Neuronal stem cell (in vitro differentiated cells): ENCODE data around the gene PRUNE2.
A peak's percentile ranks its signal among the peaks of the same experiment; 100 is the strongest.

Experiments used
- DNase-seq: peaks from one replicate; pipeline ENCODE4 v3.0.0-alpha.2; 2013; ENCODE audit warnings: low spot score
- H2AFZ ChIP-seq: one replicate; pipeline ENCODE4 v1.6.1; 2013; ENCODE audit warnings: mild to moderate bottlenecking, low read length, inconsistent platforms
- H2AK5ac ChIP-seq: 2 replicates; pipeline ENCODE4 v1.6.1; 2013; ENCODE audit warnings: low read depth, mild to moderate bottlenecking, inconsistent platforms, low read length, moderate library complexity, mixed read lengths
- H2BK120ac ChIP-seq: 2 replicates; pipeline ENCODE4 v1.6.1; 2013; ENCODE audit warnings: low read depth, mild to moderate bottlenecking, inconsistent platforms, low read length, moderate library complexity, mixed read lengths
- H2BK12ac ChIP-seq: one replicate; pipeline ENCODE4 v1.6.1; 2013; ENCODE audit warnings: low read length, inconsistent platforms
- H2BK15ac ChIP-seq: 2 replicates; pipeline ENCODE4 v1.6.1; 2013; ENCODE audit warnings: mild to moderate bottlenecking, low read length, inconsistent platforms, mixed read lengths
- H2BK5ac ChIP-seq: one replicate; pipeline ENCODE4 v1.6.1; 2013; ENCODE audit warnings: inconsistent platforms, mild to moderate bottlenecking, low read length, moderate library complexity
- H3K14ac ChIP-seq: one replicate; pipeline ENCODE4 v1.6.1; 2013; ENCODE audit warnings: low read length, inconsistent platforms
- H3K18ac ChIP-seq: 2 replicates; pipeline ENCODE4 v1.6.1; 2013; ENCODE audit warnings: low read length, inconsistent platforms
- H3K23ac ChIP-seq: 2 replicates; pipeline ENCODE4 v1.6.1; 2013; ENCODE audit warnings: low read depth, mild to moderate bottlenecking, mixed read lengths, low read length, inconsistent platforms; ENCODE audit not compliant: poor library complexity
- H3K27ac ChIP-seq: replicated peaks from 3 replicates; pipeline ENCODE4 v1.5.1; 2013; ENCODE audit warnings: low read length, inconsistent platforms
- H3K27me3 ChIP-seq, 3 experiments: 2 replicates each; pipeline ENCODE4 v1.6.1; 2013; ENCODE audit warnings: low read length in 3 of 3, mild to moderate bottlenecking in 2 of 3, inconsistent platforms in 1 of 3, low read depth in 1 of 3, mixed read lengths in 1 of 3, moderate library complexity in 1 of 3; ENCODE audit not compliant: control insufficient read depth in 3 of 3, insufficient read depth in 3 of 3
- H3K36me3 ChIP-seq, 2 donors: replicated peaks in 1 of 2; 2 replicates each; pipeline ENCODE4 v1.6.1; 2013; ENCODE audit warnings: low read length in 2 of 2; ENCODE audit not compliant: control insufficient read depth in 2 of 2, insufficient read depth in 2 of 2
- H3K4ac ChIP-seq: 2 replicates; pipeline ENCODE4 v1.6.1; 2013; ENCODE audit warnings: inconsistent platforms, mild to moderate bottlenecking, low read length, moderate library complexity
- H3K4me1 ChIP-seq, 2 donors: 1 replicate in 1 of 2; 2 replicates in 1 of 2; pipeline ENCODE4 v1.6.1; 2013; ENCODE audit warnings: low read length in 2 of 2, low read depth in 1 of 2; ENCODE audit not compliant: control insufficient read depth in 2 of 2, insufficient read depth in 1 of 2
- H3K4me2 ChIP-seq: one replicate; pipeline ENCODE4 v1.6.1; 2013; ENCODE audit warnings: mild to moderate bottlenecking, low read length, inconsistent platforms; ENCODE audit not compliant: insufficient read depth, poor library complexity, severe bottlenecking
- H3K4me3 ChIP-seq, 2 donors: 2 replicates each; pipeline ENCODE4 v1.5.1; 2013; ENCODE audit warnings: low read length in 2 of 2, mild to moderate bottlenecking in 2 of 2, inconsistent platforms in 1 of 2, moderate library complexity in 1 of 2
- H3K79me1 ChIP-seq: one replicate; pipeline ENCODE4 v1.6.1; 2013; ENCODE audit warnings: low read depth, mild to moderate bottlenecking, inconsistent platforms, low read length, moderate library complexity
- H3K9ac ChIP-seq: one replicate; pipeline ENCODE4 v1.6.1; 2013; ENCODE audit warnings: mild to moderate bottlenecking, low read depth, low read length, inconsistent platforms; ENCODE audit not compliant: poor library complexity
- H3K9me3 ChIP-seq, 2 donors: replicated peaks in 1 of 2; 2 replicates each; pipeline versions ENCODE3 to v1.6.1; 2013; ENCODE audit warnings: low read length in 2 of 2, mild to moderate bottlenecking in 2 of 2, inconsistent platforms in 1 of 2, low read depth in 1 of 2, mixed read lengths in 1 of 2, moderate library complexity in 1 of 2; ENCODE audit not compliant: control insufficient read depth in 2 of 2, insufficient read depth in 1 of 2
- H4K8ac ChIP-seq: one replicate; pipeline ENCODE4 v1.6.1; 2013; ENCODE audit warnings: low read depth, mild to moderate bottlenecking, inconsistent platforms, low read length, moderate library complexity
- H4K91ac ChIP-seq: one replicate; pipeline ENCODE4 v1.6.1; 2013; ENCODE audit warnings: low read length, low read depth, mild to moderate bottlenecking, inconsistent platforms; ENCODE audit not compliant: poor library complexity
- WGBS, 2 donors: extraction: QIAGEN DNeasy Blood & Tissue Kit; methylation state at CpG; one replicate each; pipeline ENCODE4 v1.1.7; 2013; ENCODE audit warnings: missing lambda C conversion rate in 2 of 2, mixed read lengths in 1 of 2; ENCODE audit not compliant: insufficient read length in 2 of 2, insufficient replicate concordance in 1 of 2; ENCODE audit errors: extremely low coverage in 2 of 2; 5-methylcytosine and 5-hydroxymethylcytosine counted together

Gene PRUNE2

GRCh38 chr9:76713381-76713780, 192.5 kb downstream of the PRUNE2 start:
- no peak overlapping the region for H2AFZ ChIP-seq
- no peak overlapping the region for H3K18ac ChIP-seq
- H4K8ac ChIP-seq, result no peak overlapping the region
- H3K4ac ChIP-seq, result no peak overlapping the region
- no peak overlapping the region for H2BK15ac ChIP-seq
- no peak overlapping the region for H4K91ac ChIP-seq
- no peak overlapping the region for H2BK12ac ChIP-seq
- no peak overlapping the region for H2BK5ac ChIP-seq
- no peak overlapping the region for H3K9ac ChIP-seq
- no CpG with 5 or more reads among the region's 5 CpGs for WGBS, 2 donors
- no peak overlapping the region for H2AK5ac ChIP-seq
- no peak overlapping the region for H3K23ac ChIP-seq
- H3K79me1 ChIP-seq, result no peaks in the 10 kb centered on the region
- no peak overlapping the region for H3K4me2 ChIP-seq
- H3K9me3 ChIP-seq, result no peaks in the 10 kb centered on the region
- no peaks in the 10 kb centered on the region for H3K27me3 ChIP-seq
- no peak overlapping the region for H3K14ac ChIP-seq
- H2BK120ac ChIP-seq, result no peak overlapping the region
- no peak overlapping the region for H3K4me3 ChIP-seq
- H3K36me3 ChIP-seq, result peaks cover 0 to 2% of the 10 kb centered on the region in 2 donors
- H3K27ac ChIP-seq, result no peak overlapping the region
- DNase-seq, result no peak
- no peaks in the 10 kb centered on the region for H3K4me1 ChIP-seq

- H3K23ac ChIP-seq, result no peak overlapping the region
- H2AFZ ChIP-seq, result no peak overlapping the region
- H4K8ac ChIP-seq, result no peak overlapping the region
- no peak overlapping the region for H3K9ac ChIP-seq
- H2AK5ac ChIP-seq, result no peak overlapping the region
- no peak overlapping the region for H3K4me3 ChIP-seq
- no CpG with 5 or more reads among the region's 9 CpGs for WGBS, 2 donors
- no peaks in the 10 kb centered on the region for H3K27me3 ChIP-seq
- H3K79me1 ChIP-seq, result no peaks in the 10 kb centered on the region
- H4K91ac ChIP-seq, result no peak overlapping the region
- H3K14ac ChIP-seq, result no peak overlapping the region
- DNase-seq, result no peak
- no peak overlapping the region for H3K4ac ChIP-seq
- no peak overlapping the region for H2BK15ac ChIP-seq
- no peak overlapping the region for H3K27ac ChIP-seq
- H2BK5ac ChIP-seq, result no peak overlapping the region
- peaks cover 0 to 2% of the 10 kb centered on the region in 2 donors for H3K36me3 ChIP-seq
- H3K9me3 ChIP-seq, result no peaks in the 10 kb centered on the region
- no peaks in the 10 kb centered on the region for H3K4me1 ChIP-seq
- H3K18ac ChIP-seq, result no peak overlapping the region
- H2BK120ac ChIP-seq, result no peak overlapping the region
- no peak overlapping the region for H2BK12ac ChIP-seq
- no peak overlapping the region for H3K4me2 ChIP-seq
Measured at GRCh38 chr9:76709020-76709419, 196.9 kb downstream of the PRUNE2 start.

- no peak overlapping the region for H4K91ac ChIP-seq
- H3K23ac ChIP-seq, result no peak overlapping the region
- H3K4me3 ChIP-seq, result no peak overlapping the region
- DNase-seq, result no peak
- H3K4me1 ChIP-seq, result no peaks in the 10 kb centered on the region
- no peak overlapping the region for H3K27ac ChIP-seq
- no peak overlapping the region for H3K18ac ChIP-seq
- H3K14ac ChIP-seq, result no peak overlapping the region
- H2AK5ac ChIP-seq, result no peak overlapping the region
- no peak overlapping the region for H2BK12ac ChIP-seq
- H3K9ac ChIP-seq, result no peak overlapping the region
- H2BK5ac ChIP-seq, result no peak overlapping the region
- H3K9me3 ChIP-seq, result no peaks in the 10 kb centered on the region
- no peaks in the 10 kb centered on the region for H3K79me1 ChIP-seq
- no peak overlapping the region for H2AFZ ChIP-seq
- no peaks in the 10 kb centered on the region for H3K27me3 ChIP-seq
- no CpG with 5 or more reads among the region's 6 CpGs for WGBS, 2 donors
- no peaks in the 10 kb centered on the region for H3K36me3 ChIP-seq
- H2BK120ac ChIP-seq, result no peak overlapping the region
- H3K4ac ChIP-seq, result no peak overlapping the region
- no peak overlapping the region for H3K4me2 ChIP-seq
- H4K8ac ChIP-seq, result no peak overlapping the region
- H2BK15ac ChIP-seq, result no peak overlapping the region
Measured at GRCh38 chr9:76707510-76707909, 198.4 kb downstream of the PRUNE2 start.

- Histone ChIP-seq H4K8ac (no peak overlapping the region), H2BK15ac (no peak overlapping the region), H3K79me1 (no peaks in the 10 kb centered on the region), H3K14ac (no peak overlapping the region), H4K91ac (no peak overlapping the region), H3K36me3 (no peaks in the 10 kb centered on the region), H3K4me1 (peaks cover 0 to 3% of the 10 kb centered on the region in 2 donors), H3K4me3 (no peak overlapping the region), H3K9ac (no peak overlapping the region), H3K4me2 (no peak overlapping the region), H2BK12ac (no peak overlapping the region), H3K4ac (no peak overlapping the region), H2AK5ac (no peak overlapping the region), H3K27me3 (no peaks in the 10 kb centered on the region), H3K18ac (no peak overlapping the region), H2AFZ (peak overlapping the region; percentile 42), H3K23ac (no peak overlapping the region), H2BK5ac (no peak overlapping the region), H3K9me3 (no peaks in the 10 kb centered on the region), H3K27ac (no peak overlapping the region), H2BK120ac (no peak overlapping the region)
- peak; percentile 68 for DNase-seq
- WGBS, 2 donors, result no CpG with 5 or more reads among the region's 9 CpGs
Measured at GRCh38 chr9:76704593-76705204, 201.2 kb downstream of the PRUNE2 start.
